ENCODE data around the gene PHOSPHO1.

The PHOSPHO1 gene

GRCh38 chr17:49255125-49255524, 24.5 kb upstream of the PHOSPHO1 start:
- in situ Hi-C loops (cut with HindIII; ENCODE audit: low sequenced_read_pairs): no loop called here
- H3K4me3 ChIP-seq (ENCODE audit: low read depth, low read length): no peak overlapping the region
- no peak for TF ChIP-seq CTCF (IDR thresholded peaks at IDR 0.05; ENCODE audit: low read depth, low read length, missing control alignments)
- DNase-seq (ENCODE audit: low read depth): no peak

- no peak for DNase-seq (ENCODE audit: low read depth)
- in situ Hi-C loops (cut with HindIII; ENCODE audit: low sequenced_read_pairs): no loop called here
- no peak for TF ChIP-seq CTCF (IDR thresholded peaks at IDR 0.05; ENCODE audit: low read depth, low read length, missing control alignments)
- no peak overlapping the region for H3K4me3 ChIP-seq (ENCODE audit: low read depth, low read length)
Measured at GRCh38 chr17:49254066-49254465, 23.5 kb upstream of the PHOSPHO1 start.

GRCh38 chr17:49252148-49252695, 21.6 kb upstream of the PHOSPHO1 start:
- TF ChIP-seq CTCF (IDR thresholded peaks at IDR 0.05; ENCODE audit: low read depth, low read length, missing control alignments): no peak
- in situ Hi-C loops (cut with HindIII; ENCODE audit: low sequenced_read_pairs): no loop called here
- no peak for DNase-seq (ENCODE audit: low read depth)
- H3K4me3 ChIP-seq (ENCODE audit: low read depth, low read length): no peak overlapping the region

- TF ChIP-seq CTCF (IDR thresholded peaks at IDR 0.05; ENCODE audit: low read depth, low read length, missing control alignments): no peak
- in situ Hi-C loops (cut with HindIII; ENCODE audit: low sequenced_read_pairs): no loop called here
- no peak for DNase-seq (ENCODE audit: low read depth)
- H3K4me3 ChIP-seq (ENCODE audit: low read depth, low read length): no peak overlapping the region
Measured at GRCh38 chr17:49249890-49250522, 19.4 kb upstream of the PHOSPHO1 start.

- in situ Hi-C loops (cut with HindIII; ENCODE audit: low sequenced_read_pairs): no loop called here
- no peak overlapping the region for H3K4me3 ChIP-seq (ENCODE audit: low read depth, low read length)
- no peak for TF ChIP-seq CTCF (IDR thresholded peaks at IDR 0.05; ENCODE audit: low read depth, low read length, missing control alignments)
- no peak for DNase-seq (ENCODE audit: low read depth)
Measured at GRCh38 chr17:49249292-49249794, 18.8 kb upstream of the PHOSPHO1 start.

GRCh38 chr17:49247944-49248343, 17.4 kb upstream of the PHOSPHO1 start:
- H3K4me3 ChIP-seq (ENCODE audit: low read depth, low read length): no peak overlapping the region
- in situ Hi-C loops (cut with HindIII; ENCODE audit: low sequenced_read_pairs): no loop called here
- no peak for DNase-seq (ENCODE audit: low read depth)
- TF ChIP-seq CTCF (IDR thresholded peaks at IDR 0.05; ENCODE audit: low read depth, low read length, missing control alignments): no peak

All from astrocyte of the cerebellum (primary cell).